OCI-LY3 (cell line): Measurements from ENCODE around the gene TCEA2.

Source experiments
- H2AFZ ChIP-seq: fragments of 200-600, 300-600 bp; shearing (Covaris generic); 2 replicates; pipeline ENCODE4 v1.6.0; 2014; ENCODE audit warnings: antibody characterized with exemption, low read depth, low read length
- H3K27ac ChIP-seq: fragments of 200-600, 300-600 bp; sonication (generic); 2 replicates; pipeline ENCODE4 v1.5.1; 2014; ENCODE audit warnings: mild to moderate bottlenecking, low read length, moderate library complexity, mixed read lengths
- H3K27me3 ChIP-seq: fragments of 200-600, 300-600 bp; sonication (generic); 2 replicates; pipeline ENCODE4 v1.6.1; 2014; ENCODE audit warnings: low read depth, low read length, mixed read lengths
- H3K36me3 ChIP-seq: fragments of 200-600, 300-600 bp; sonication (generic); replicated peaks from 2 replicates; pipeline ENCODE3; 2014; ENCODE audit warnings: low read depth, low read length, mixed read lengths
- H3K4me1 ChIP-seq: fragments of 300-600, 200-600 bp; sonication (generic); 2 replicates; pipeline ENCODE4 v1.6.1; 2014; ENCODE audit warnings: low read length, mixed read lengths
- H3K4me2 ChIP-seq: fragments of 200-600, 300-600 bp; sonication (generic); 2 replicates; pipeline ENCODE4 v1.6.1; 2014; ENCODE audit warnings: low read length, mixed read lengths
- H3K4me3 ChIP-seq: fragments of 300-600, 200-600 bp; sonication (generic); 2 replicates; pipeline ENCODE4 v1.5.1; 2014; ENCODE audit warnings: antibody characterized with exemption, mild to moderate bottlenecking, low read length, moderate library complexity
- H3K79me2 ChIP-seq: fragments of 300-600, 200-600 bp; shearing (Covaris generic); 2 replicates; pipeline ENCODE4 v1.6.1; 2014; ENCODE audit warnings: mild to moderate bottlenecking, low read length, mixed read lengths
- H3K9ac ChIP-seq: fragments of 300-600, 200-600 bp; shearing (Covaris generic); 2 replicates; pipeline ENCODE4 v1.6.0; 2014; ENCODE audit warnings: mild to moderate bottlenecking, low read length, moderate library complexity
- H3K9me3 ChIP-seq: fragments of 200-600, 300-600 bp; shearing (Covaris generic); 2 replicates; pipeline ENCODE4 v1.6.1; 2014; ENCODE audit warnings: low read length, mixed read lengths; ENCODE audit not compliant: insufficient read depth
- H4K20me1 ChIP-seq: fragments of 200-600, 300-600 bp; sonication (generic); 2 replicates; pipeline ENCODE4 v1.6.1; 2016; ENCODE audit warnings: low read length, mixed read lengths; ENCODE audit not compliant: insufficient read depth
- CTCF ChIP-seq: fragments of 200-600, 300-600 bp; sonication (generic); IDR thresholded peaks from 2 replicates; pipeline ENCODE4 v1.5.1; 2014; ENCODE audit warnings: antibody characterized with exemption, low read length, low read depth
- EZH2phosphoT487 ChIP-seq: fragments of 200-600 bp; shearing (Covaris generic); IDR thresholded peaks from 2 replicates; pipeline ENCODE4 v1.6.1; 2018; ENCODE audit warnings: antibody characterized with exemption, mixed run types, low read depth

The TCEA2 gene

GRCh38 chr20:64038224-64038564 is 24.8 kb upstream of the TCEA2 start:
- Histone ChIP-seq H3K79me2 (no peaks in the 10 kb centered on the region), H3K4me2 (peak overlapping the region; percentile 93), H3K4me1 (peaks cover 53% of the 10 kb centered on the region), H3K27ac (no peak overlapping the region), H3K36me3 (no peaks in the 10 kb centered on the region), H2AFZ (no peak overlapping the region), H3K27me3 (no peaks in the 10 kb centered on the region), H3K9ac (peak overlapping the region; percentile 74; the same call in 1 of the 2 replicates), H4K20me1 (no peaks in the 10 kb centered on the region), H3K9me3 (no peaks in the 10 kb centered on the region), H3K4me3 (peak overlapping the region; percentile 83)
- TF ChIP-seq CTCF (no peak), EZH2phosphoT487 (no peak)

- H3K4me2 ChIP-seq = peak overlapping the region; percentile 93
- H3K27me3 ChIP-seq = no peaks in the 10 kb centered on the region
- peak overlapping the region; percentile 74 for H3K9ac ChIP-seq
- H4K20me1 ChIP-seq = no peaks in the 10 kb centered on the region
- no peaks in the 10 kb centered on the region for H3K9me3 ChIP-seq
- peak overlapping the region; percentile 83 for H3K4me3 ChIP-seq
- no peaks in the 10 kb centered on the region for H3K79me2 ChIP-seq
- H2AFZ ChIP-seq = peak overlapping the region; percentile 49; the same call in 1 of the 2 replicates
- no peaks in the 10 kb centered on the region for H3K36me3 ChIP-seq
- no peak for TF ChIP-seq EZH2phosphoT487
- peak; percentile 50 for TF ChIP-seq CTCF
- H3K27ac ChIP-seq = peak overlapping the region; percentile 67
- H3K4me1 ChIP-seq = peaks cover 53% of the 10 kb centered on the region
Observed at GRCh38 chr20:64038565-64039292, 24.3 kb upstream of the TCEA2 start.

GRCh38 chr20:64039293-64040160 is 23.5 kb upstream of the TCEA2 start:
- H3K36me3 ChIP-seq = no peaks in the 10 kb centered on the region
- H4K20me1 ChIP-seq = no peaks in the 10 kb centered on the region
- no peaks in the 10 kb centered on the region for H3K9me3 ChIP-seq
- H3K27ac ChIP-seq = peak overlapping the region; percentile 19; the same call in 1 of the 2 replicates
- H3K79me2 ChIP-seq = no peaks in the 10 kb centered on the region
- peaks cover 53% of the 10 kb centered on the region for H3K4me1 ChIP-seq
- no peaks in the 10 kb centered on the region; the same call in 1 of the 2 replicates for H3K27me3 ChIP-seq
- peak overlapping the region; percentile 93 for H3K4me2 ChIP-seq
- peak overlapping the region; percentile 83 for H3K4me3 ChIP-seq
- H3K9ac ChIP-seq = peak overlapping the region; percentile 74
- TF ChIP-seq EZH2phosphoT487 (no peak), CTCF (no peak)
- 0 out of 2 replicates have a peak overlapping the region, but pooled peaks have one; percentile 2 for H2AFZ ChIP-seq
